SK-N-SH treated with all-trans-retinoic acid at 6 μM for 48 hours (cell line): ENCODE results near the gene SELENON.

Experiments used
- ATAC-seq: fragments of 200-7000 bp; cut with Tn5 transposase; 3 replicates; pipeline ENCODE4 v1.9.1; 2020; ENCODE audit warnings: mild to moderate bottlenecking, moderate library complexity
- ARNTL ChIP-seq: fragments of 450-650 bp; formaldehyde crosslinking; IDR thresholded peaks from 2 replicates; pipeline ENCODE4 v1.5.0; 2020; ENCODE audit warnings: low read depth, mild to moderate bottlenecking, moderate library complexity, borderline replicate concordance
- BACH2 ChIP-seq: fragments of 250-450 bp; sonication (Bioruptor Pico); IDR thresholded peaks from 2 replicates; pipeline ENCODE4 v1.9.0; 2021; ENCODE audit warnings: mild to moderate bottlenecking, borderline replicate concordance
- CSDC2 ChIP-seq: fragments of 250-450 bp; sonication (Bioruptor Pico); IDR thresholded peaks from 2 replicates; pipeline ENCODE4 v1.5.0; 2020; ENCODE audit warnings: mild to moderate bottlenecking, moderate library complexity
- ESRRG ChIP-seq: fragments of 250-450 bp; sonication (Bioruptor Pico); IDR thresholded peaks from 2 replicates; pipeline ENCODE4 v1.6.1; 2021; ENCODE audit warnings: mild to moderate bottlenecking
- GLIS3 ChIP-seq: fragments of 250-450 bp; sonication (Bioruptor Pico); IDR thresholded peaks from 2 replicates; pipeline ENCODE4 v1.5.0; 2020; ENCODE audit warnings: mild to moderate bottlenecking, moderate library complexity
- ISL1 ChIP-seq: fragments of 250-450 bp; sonication (Bioruptor Pico); IDR thresholded peaks from 2 replicates; pipeline ENCODE4 v2.1.2; 2022; ENCODE audit warnings: mild to moderate bottlenecking, moderate library complexity
- OSR1 ChIP-seq: fragments of 250-450 bp; sonication (Bioruptor Pico); IDR thresholded peaks from 2 replicates; pipeline ENCODE4 v1.8.0; 2022; ENCODE audit warnings: moderate library complexity, mild to moderate bottlenecking, inconsistent platforms
- POU6F1 ChIP-seq: fragments of 250-450 bp; sonication (Bioruptor Pico); IDR thresholded peaks from 2 replicates; pipeline ENCODE4 v1.8.0; 2021; ENCODE audit warnings: low read depth, mild to moderate bottlenecking, moderate library complexity, borderline replicate concordance
- PPARA ChIP-seq: fragments of 250-450 bp; sonication (Bioruptor Pico); IDR thresholded peaks from 2 replicates; pipeline ENCODE4 v1.5.0; 2020; ENCODE audit warnings: mild to moderate bottlenecking, borderline replicate concordance
- RARB ChIP-seq: fragments of 250-450 bp; sonication (Bioruptor Pico); IDR thresholded peaks from 2 replicates; pipeline ENCODE4 v1.8.0; 2021; ENCODE audit warnings: mild to moderate bottlenecking, moderate library complexity
- SNAI2 ChIP-seq: fragments of 250-450 bp; sonication (Bioruptor Pico); IDR thresholded peaks from 2 replicates; pipeline ENCODE4 v1.5.0; 2020; ENCODE audit warnings: mild to moderate bottlenecking, moderate library complexity
- TCF4 ChIP-seq: fragments of 250-450 bp; sonication (Bioruptor Pico); IDR thresholded peaks from 2 replicates; pipeline ENCODE4 v1.8.0; 2021; ENCODE audit warnings: mild to moderate bottlenecking, moderate library complexity, borderline replicate concordance
- TOX ChIP-seq: fragments of 250-450 bp; sonication (Bioruptor Pico); IDR thresholded peaks from 2 replicates; pipeline ENCODE4 v1.8.0; 2021; ENCODE audit warnings: mild to moderate bottlenecking, moderate library complexity, borderline replicate concordance
- ZC3H10 ChIP-seq: fragments of 250-450 bp; sonication (Bioruptor Pico); IDR thresholded peaks from 2 replicates; pipeline ENCODE4 v1.5.1; 2021; ENCODE audit warnings: mild to moderate bottlenecking, moderate library complexity
- ZFP3 ChIP-seq: fragments of 250-450 bp; sonication (Bioruptor Pico); IDR thresholded peaks from 2 replicates; pipeline ENCODE4 v1.5.0; 2020; ENCODE audit warnings: mild to moderate bottlenecking, moderate library complexity
- ZFP30 ChIP-seq: fragments of 450-650 bp; formaldehyde crosslinking; IDR thresholded peaks from 2 replicates; pipeline ENCODE4 v1.5.0; 2022; ENCODE audit warnings: mild to moderate bottlenecking, moderate library complexity
- ZNF565 ChIP-seq: fragments of 450-650 bp; formaldehyde crosslinking; conservative IDR thresholded peaks from 2 replicates; pipeline ENCODE4 v1.5.0; 2020; ENCODE audit warnings: low read depth, mild to moderate bottlenecking, moderate library complexity
- ZNF70 ChIP-seq: fragments of 450-650 bp; formaldehyde crosslinking; IDR thresholded peaks from 2 replicates; pipeline ENCODE4 v1.5.0; 2020; ENCODE audit warnings: mild to moderate bottlenecking, moderate library complexity
- ZNF8 ChIP-seq: fragments of 450-650 bp; formaldehyde crosslinking; IDR thresholded peaks from 2 replicates; pipeline ENCODE4 v1.5.0; 2020; ENCODE audit warnings: mild to moderate bottlenecking, moderate library complexity
- TF ChIP-seq, protein P1 (sequence below): fragments of 250-450 bp; sonication (Bioruptor Pico); IDR thresholded peaks from 2 replicates; pipeline ENCODE4 v1.5.0; 2020; ENCODE audit warnings: mild to moderate bottlenecking, moderate library complexity
- TF ChIP-seq, protein P2 (sequence below): fragments of 250-450 bp; sonication (Bioruptor Pico); IDR thresholded peaks from 2 replicates; pipeline ENCODE4 v1.5.1; 2020; ENCODE audit warnings: low read depth, mild to moderate bottlenecking, moderate library complexity
- TF ChIP-seq, protein P3 (sequence below): fragments of 250-450 bp; sonication (Bioruptor Pico); IDR thresholded peaks from 2 replicates; pipeline ENCODE4 v1.5.1; 2021; ENCODE audit warnings: mild to moderate bottlenecking, moderate library complexity
- TF ChIP-seq, protein P4 (sequence below): fragments of 250-450 bp; sonication (Bioruptor Pico); IDR thresholded peaks from 2 replicates; pipeline ENCODE4 v1.8.0; 2020; ENCODE audit warnings: mild to moderate bottlenecking, moderate library complexity, borderline replicate concordance

Gene SELENON

GRCh38 chr1:25821112-25821476 lies 21.1 kb downstream of the SELENON start:
- TF ChIP-seq ISL1 (CRISPR knock-in tag) = no peak
- no peak for TF ChIP-seq ZFP3 (CRISPR knock-in tag)
- no peak for TF ChIP-seq ZNF70 (CRISPR knock-in tag)
- no peak for TF ChIP-seq SNAI2 (CRISPR knock-in tag)
- TF ChIP-seq, protein P1, sequence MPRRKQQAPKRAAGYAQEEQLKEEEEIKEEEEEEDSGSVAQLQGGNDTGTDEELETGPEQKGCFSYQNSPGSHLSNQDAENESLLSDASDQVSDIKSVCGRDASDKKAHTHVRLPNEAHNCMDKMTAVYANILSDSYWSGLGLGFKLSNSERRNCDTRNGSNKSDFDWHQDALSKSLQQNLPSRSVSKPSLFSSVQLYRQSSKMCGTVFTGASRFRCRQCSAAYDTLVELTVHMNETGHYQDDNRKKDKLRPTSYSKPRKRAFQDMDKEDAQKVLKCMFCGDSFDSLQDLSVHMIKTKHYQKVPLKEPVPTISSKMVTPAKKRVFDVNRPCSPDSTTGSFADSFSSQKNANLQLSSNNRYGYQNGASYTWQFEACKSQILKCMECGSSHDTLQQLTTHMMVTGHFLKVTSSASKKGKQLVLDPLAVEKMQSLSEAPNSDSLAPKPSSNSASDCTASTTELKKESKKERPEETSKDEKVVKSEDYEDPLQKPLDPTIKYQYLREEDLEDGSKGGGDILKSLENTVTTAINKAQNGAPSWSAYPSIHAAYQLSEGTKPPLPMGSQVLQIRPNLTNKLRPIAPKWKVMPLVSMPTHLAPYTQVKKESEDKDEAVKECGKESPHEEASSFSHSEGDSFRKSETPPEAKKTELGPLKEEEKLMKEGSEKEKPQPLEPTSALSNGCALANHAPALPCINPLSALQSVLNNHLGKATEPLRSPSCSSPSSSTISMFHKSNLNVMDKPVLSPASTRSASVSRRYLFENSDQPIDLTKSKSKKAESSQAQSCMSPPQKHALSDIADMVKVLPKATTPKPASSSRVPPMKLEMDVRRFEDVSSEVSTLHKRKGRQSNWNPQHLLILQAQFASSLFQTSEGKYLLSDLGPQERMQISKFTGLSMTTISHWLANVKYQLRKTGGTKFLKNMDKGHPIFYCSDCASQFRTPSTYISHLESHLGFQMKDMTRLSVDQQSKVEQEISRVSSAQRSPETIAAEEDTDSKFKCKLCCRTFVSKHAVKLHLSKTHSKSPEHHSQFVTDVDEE (CRISPR knock-in tag) = no peak
- TF ChIP-seq ARNTL (CRISPR knock-in tag) = no peak
- no peak for TF ChIP-seq POU6F1 (CRISPR knock-in tag)
- no peak for TF ChIP-seq TCF4 (CRISPR knock-in tag)
- no peak for TF ChIP-seq GLIS3 (CRISPR knock-in tag)
- TF ChIP-seq CSDC2 (CRISPR knock-in tag) = no peak
- no peak for TF ChIP-seq TOX (CRISPR knock-in tag)
- TF ChIP-seq PPARA (CRISPR knock-in tag) = no peak
- no peak for TF ChIP-seq ZNF8 (CRISPR knock-in tag)
- TF ChIP-seq ZNF565 (CRISPR knock-in tag) = no peak
- no peak for TF ChIP-seq ESRRG (CRISPR knock-in tag)
- TF ChIP-seq, protein P2, sequence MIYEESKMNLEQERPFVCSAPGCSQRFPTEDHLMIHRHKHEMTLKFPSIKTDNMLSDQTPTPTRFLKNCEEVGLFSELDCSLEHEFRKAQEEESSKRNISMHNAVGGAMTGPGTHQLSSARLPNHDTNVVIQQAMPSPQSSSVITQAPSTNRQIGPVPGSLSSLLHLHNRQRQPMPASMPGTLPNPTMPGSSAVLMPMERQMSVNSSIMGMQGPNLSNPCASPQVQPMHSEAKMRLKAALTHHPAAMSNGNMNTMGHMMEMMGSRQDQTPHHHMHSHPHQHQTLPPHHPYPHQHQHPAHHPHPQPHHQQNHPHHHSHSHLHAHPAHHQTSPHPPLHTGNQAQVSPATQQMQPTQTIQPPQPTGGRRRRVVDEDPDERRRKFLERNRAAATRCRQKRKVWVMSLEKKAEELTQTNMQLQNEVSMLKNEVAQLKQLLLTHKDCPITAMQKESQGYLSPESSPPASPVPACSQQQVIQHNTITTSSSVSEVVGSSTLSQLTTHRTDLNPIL (CRISPR knock-in tag) = no peak
- TF ChIP-seq RARB (CRISPR knock-in tag) = no peak
- TF ChIP-seq, protein P3, sequence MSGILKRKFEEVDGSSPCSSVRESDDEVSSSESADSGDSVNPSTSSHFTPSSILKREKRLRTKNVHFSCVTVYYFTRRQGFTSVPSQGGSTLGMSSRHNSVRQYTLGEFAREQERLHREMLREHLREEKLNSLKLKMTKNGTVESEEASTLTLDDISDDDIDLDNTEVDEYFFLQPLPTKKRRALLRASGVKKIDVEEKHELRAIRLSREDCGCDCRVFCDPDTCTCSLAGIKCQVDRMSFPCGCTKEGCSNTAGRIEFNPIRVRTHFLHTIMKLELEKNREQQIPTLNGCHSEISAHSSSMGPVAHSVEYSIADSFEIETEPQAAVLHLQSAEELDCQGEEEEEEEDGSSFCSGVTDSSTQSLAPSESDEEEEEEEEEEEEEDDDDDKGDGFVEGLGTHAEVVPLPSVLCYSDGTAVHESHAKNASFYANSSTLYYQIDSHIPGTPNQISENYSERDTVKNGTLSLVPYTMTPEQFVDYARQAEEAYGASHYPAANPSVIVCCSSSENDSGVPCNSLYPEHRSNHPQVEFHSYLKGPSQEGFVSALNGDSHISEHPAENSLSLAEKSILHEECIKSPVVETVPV (CRISPR knock-in tag) = no peak
- ATAC-seq = no peak

DNA sequence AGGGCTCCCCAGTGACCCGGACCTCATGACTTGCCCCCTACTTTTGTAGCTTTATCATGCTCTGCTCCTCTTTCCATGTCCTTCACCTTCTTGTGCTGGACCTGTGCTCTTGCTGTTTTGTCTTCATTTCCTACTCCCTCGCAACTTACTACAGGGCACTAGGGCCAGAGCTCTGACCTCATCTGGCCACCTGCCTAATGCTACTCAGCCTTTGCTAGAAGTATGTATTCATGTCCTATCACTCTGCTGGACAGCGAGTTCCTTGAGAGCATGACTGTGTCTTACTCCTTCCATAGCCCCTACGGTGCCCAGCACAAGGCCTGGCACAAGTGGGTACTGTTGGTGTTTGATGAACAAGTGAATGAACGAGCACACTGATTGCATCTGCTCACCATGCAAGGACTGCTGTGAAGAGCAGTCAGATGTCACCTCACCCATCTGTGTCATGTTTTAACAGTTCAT lies 21.7 kb downstream of the SELENON start:
- no peak for TF ChIP-seq OSR1 (CRISPR knock-in tag)
- TF ChIP-seq, protein P3 (CRISPR knock-in tag) = no peak
- TF ChIP-seq ZNF8 (CRISPR knock-in tag) = no peak
- TF ChIP-seq, protein P2 (CRISPR knock-in tag) = no peak
- no peak for TF ChIP-seq ZC3H10 (CRISPR knock-in tag)
- no peak for TF ChIP-seq ARNTL (CRISPR knock-in tag)
- no peak for TF ChIP-seq SNAI2 (CRISPR knock-in tag)
- no peak for TF ChIP-seq BACH2 (CRISPR knock-in tag)
- TF ChIP-seq ZFP30 = no peak
- TF ChIP-seq ISL1 (CRISPR knock-in tag) = no peak
- TF ChIP-seq GLIS3 (CRISPR knock-in tag) = no peak
- TF ChIP-seq, protein P4, sequence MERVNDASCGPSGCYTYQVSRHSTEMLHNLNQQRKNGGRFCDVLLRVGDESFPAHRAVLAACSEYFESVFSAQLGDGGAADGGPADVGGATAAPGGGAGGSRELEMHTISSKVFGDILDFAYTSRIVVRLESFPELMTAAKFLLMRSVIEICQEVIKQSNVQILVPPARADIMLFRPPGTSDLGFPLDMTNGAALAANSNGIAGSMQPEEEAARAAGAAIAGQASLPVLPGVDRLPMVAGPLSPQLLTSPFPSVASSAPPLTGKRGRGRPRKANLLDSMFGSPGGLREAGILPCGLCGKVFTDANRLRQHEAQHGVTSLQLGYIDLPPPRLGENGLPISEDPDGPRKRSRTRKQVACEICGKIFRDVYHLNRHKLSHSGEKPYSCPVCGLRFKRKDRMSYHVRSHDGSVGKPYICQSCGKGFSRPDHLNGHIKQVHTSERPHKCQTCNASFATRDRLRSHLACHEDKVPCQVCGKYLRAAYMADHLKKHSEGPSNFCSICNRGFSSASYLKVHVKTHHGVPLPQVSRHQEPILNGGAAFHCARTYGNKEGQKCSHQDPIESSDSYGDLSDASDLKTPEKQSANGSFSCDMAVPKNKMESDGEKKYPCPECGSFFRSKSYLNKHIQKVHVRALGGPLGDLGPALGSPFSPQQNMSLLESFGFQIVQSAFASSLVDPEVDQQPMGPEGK = no peak
- no peak for TF ChIP-seq TCF4 (CRISPR knock-in tag)
- no peak for TF ChIP-seq ZNF70 (CRISPR knock-in tag)
- TF ChIP-seq ZFP3 (CRISPR knock-in tag) = no peak
- TF ChIP-seq POU6F1 (CRISPR knock-in tag) = no peak
- no peak for TF ChIP-seq TOX (CRISPR knock-in tag)
- TF ChIP-seq RARB (CRISPR knock-in tag) = no peak
- TF ChIP-seq, all 23 proteins: peak for 0
- no peak for ATAC-seq
